K562 (cell line): ENCODE data around the gene TMEM128. TPM values are rescaled to one million over a fixed set of nuclear protein-coding genes. Genes with fewer than 3 reads are reported as not detected.

ENCODE experiments used
- BACH1 ChIP-seq: fragments of 200-800 bp; sonication (Bioruptor generic); IDR thresholded peaks from 2 replicates; pipeline ENCODE4 v1.6.1; 2016; ENCODE audit warnings: missing genetic modification characterization, missing compliant biosample characterization
- BCL6 ChIP-seq: fragments of 250-450 bp; sonication (Bioruptor Pico); IDR thresholded peaks from 2 replicates; pipeline ENCODE4 v1.4.0; 2020
- BRF1 ChIP-seq: IDR thresholded peaks from 3 replicates; pipeline ENCODE4 v1.6.1; 2011; ENCODE audit warnings: borderline replicate concordance, mild to moderate bottlenecking; ENCODE audit not compliant: insufficient read length; ENCODE audit errors: extremely low read depth
- CBX2 ChIP-seq: fragments of 200-600 bp; sonication (generic); IDR thresholded peaks from one replicate; pipeline ENCODE4 v1.6.1; 2012; ENCODE audit warnings: mild to moderate bottlenecking, low read length, inconsistent platforms; ENCODE audit not compliant: insufficient read depth, poor library complexity, severe bottlenecking
- FOXA3 ChIP-seq, 2 experiments: fragments of 450-650 bp in 1 of 2; sonication (generic) in 1 of 2; formaldehyde crosslinking; IDR thresholded peaks in 1 of 2; conservative IDR thresholded peaks in 1 of 2; 2 replicates each; pipeline versions ENCODE4 v1.4.0 to v1.8.0; 2020 to 2022; ENCODE audit warnings: mild to moderate bottlenecking in 2 of 2, missing genetic modification reagents in 1 of 2
- HNRNPH1 ChIP-seq: fragments of 200-400 bp; formaldehyde crosslinking; optimal IDR thresholded peaks from 2 replicates; pipeline ENCODE3; 2017; ENCODE audit warnings: low read depth, mild to moderate bottlenecking, low read length, moderate library complexity
- IRF2 ChIP-seq: sonication (generic); formaldehyde crosslinking; IDR thresholded peaks from 2 replicates; pipeline ENCODE4 v1.8.1; 2022; ENCODE audit warnings: mild to moderate bottlenecking, missing genetic modification reagents
- LEF1 ChIP-seq: fragments of 450-650 bp; IDR thresholded peaks from 2 replicates; pipeline ENCODE4 v1.6.1; 2016; ENCODE audit warnings: mild to moderate bottlenecking
- MAFF ChIP-seq: IDR thresholded peaks from 2 replicates; pipeline ENCODE4 v1.6.1; 2012; ENCODE audit warnings: low read length, improper control_type of control experiment
- PKNOX1 ChIP-seq: fragments of 450-650 bp; IDR thresholded peaks from 2 replicates; pipeline ENCODE4 v1.6.1; 2016
- PRMT5 ChIP-seq: sonication (generic); formaldehyde crosslinking; IDR thresholded peaks from 2 replicates; pipeline ENCODE4 v1.5.0; 2020; ENCODE audit warnings: missing genetic modification reagents
- RBFOX2 ChIP-seq: fragments of 200-400 bp; formaldehyde crosslinking; IDR thresholded peaks from 2 replicates; pipeline ENCODE4 v1.6.1; 2017; ENCODE audit warnings: low read depth, mild to moderate bottlenecking, low read length, moderate library complexity
- RREB1 ChIP-seq: fragments of 250-450 bp; sonication (Bioruptor Pico); IDR thresholded peaks from 2 replicates; pipeline ENCODE4 v1.4.0; 2020
- SMAD2 ChIP-seq: fragments of 150-350 bp; IDR thresholded peaks from 2 replicates; pipeline ENCODE4 v1.6.1; 2014; ENCODE audit warnings: low read depth, mild to moderate bottlenecking, low read length
- SMARCE1 ChIP-seq: fragments of 450-650 bp; IDR thresholded peaks from 2 replicates; pipeline ENCODE4 v1.7.1; 2016; ENCODE audit warnings: mild to moderate bottlenecking
- TCF3 ChIP-seq: sonication (generic); formaldehyde crosslinking; IDR thresholded peaks from 2 replicates; pipeline ENCODE4 v1.4.0; 2020; ENCODE audit warnings: mild to moderate bottlenecking, missing genetic modification reagents
- TCF7 ChIP-seq: sonication (generic); IDR thresholded peaks from 2 replicates; pipeline ENCODE4 v1.6.1; 2016; ENCODE audit warnings: antibody characterized with exemption, borderline replicate concordance
- ZBTB7A ChIP-seq: IDR thresholded peaks from 2 replicates; pipeline ENCODE4 v1.6.1; 2011; ENCODE audit warnings: low read depth, mild to moderate bottlenecking, low read length, moderate library complexity, borderline replicate concordance; ENCODE audit not compliant: control insufficient read depth
- ZNF740 ChIP-seq, 3 experiments: fragments of 200-800 bp in 1 of 3; sonication (Bioruptor generic) in 1 of 3; sonication (generic) in 1 of 3; formaldehyde crosslinking in 1 of 3; IDR thresholded peaks; 2 replicates each; pipeline versions ENCODE4 v1.6.1 to v1.8.0; 2016 to 2022; ENCODE audit warnings: mild to moderate bottlenecking in 2 of 3, missing compliant biosample characterization in 2 of 3, missing genetic modification characterization in 2 of 3, missing genetic modification reagents in 1 of 3
- ZSCAN32 ChIP-seq: fragments of 450-650 bp; formaldehyde crosslinking; IDR thresholded peaks from 2 replicates; pipeline ENCODE4 v1.4.0; 2020; ENCODE audit warnings: mild to moderate bottlenecking, moderate library complexity
- polyA plus RNA-seq, 8 experiments: library from polyadenylated mRNA; depleted of rRNA in 4 of 8; stranded (reverse) in 5 of 8; unstranded in 3 of 8; fragments of >200 nt; fragmentation: Nextera tagmentation in 2 of 8; fragmentation: Illumina TruSeq in 1 of 8; extraction: Ambion mirVana in 2 of 8; extraction: Trizol in 1 of 8; gene quantifications; 2 replicates each; pipeline versions ENCODE4 v1.2.1 to v1.2.3, GENCODE V29; 2011 to 2014; ENCODE audit warnings: inconsistent platforms in 1 of 8, missing spikeins in 1 of 8
- total RNA-seq, 7 experiments: library from RNA; depleted of rRNA in 6 of 7; stranded (reverse); fragments of >200 nt in 6 of 7; fragmentation: Illumina TruSeq in 2 of 7; extraction: Trizol in 2 of 7; gene quantifications; 2 replicates each; pipeline versions ENCODE4 v1.2.1 to v1.2.3, GENCODE V29; 2011 to 2021; ENCODE audit warnings: low replicate concordance in 1 of 7

The TMEM128 gene
- total and polyA plus RNA-seq, 9 of the 15 experiments (the other 6 are each of a cell fraction or from before 2014, with no cell fraction given): 9.1 to 40.0 (median 14.3) TPM

- TF ChIP-seq BCL6 (CRISPR knock-in tag) (no peak), IRF2 (CRISPR knock-in tag) (0 out of 2 replicates have a peak, but pooled peaks have one; percentile 47), RREB1 (CRISPR knock-in tag) (no peak), LEF1 (no peak), HNRNPH1 (no peak), MAFF (no peak), TCF3 (CRISPR knock-in tag) (no peak), BACH1 (tag) (no peak), RBFOX2 (peak; percentile 93), SMAD2 (no peak), TCF7 (no peak), CBX2 (no peak), SMARCE1 (0 out of 2 replicates have a peak, but pooled peaks have one; percentile 29), ZBTB7A (no peak), PKNOX1 (peak; percentile 58), BRF1 (no peak), PRMT5 (no peak), ZNF740 (CRISPR knock-in tag; IDR thresholded peaks at IDR 0.05) (0 out of 2 replicates have a peak, but pooled peaks have one; percentile 24), ZNF740 (tag; IDR thresholded peaks at IDR 0.05) (no peak), ZSCAN32 (CRISPR knock-in tag) (no peak), FOXA3 (CRISPR knock-in tag; conservative IDR thresholded peaks at IDR 0.05 in 1 of 2, IDR thresholded peaks at IDR 0.05 in 1 of 2) (no peak; a peak in 1 of 4 replicates)
Observed at GRCh38 chr4:4289941-4290850, 42.2 kb upstream of the TMEM128 start, which contains the start of the genes LYAR and ZBTB49 (continued).
